Breast epithelium (tissue), 3 donors: ENCODE measurements around the gene GLYATL1.

Experiments used
- CTCF ChIP-seq, 3 donors: fragments of 450-650 bp; IDR thresholded peaks; one replicate each; pipeline ENCODE4 v1.5.1; 2016 to 2017; ENCODE audit warnings: antibody characterized with exemption in 3 of 3, mild to moderate bottlenecking in 3 of 3, moderate library complexity in 3 of 3
- POLR2A ChIP-seq: fragments of 450-650 bp; IDR thresholded peaks from one replicate; pipeline ENCODE4 v1.6.1; 2016; ENCODE audit warnings: antibody characterized with exemption, mild to moderate bottlenecking, moderate library complexity

- no peak for TF ChIP-seq CTCF (IDR thresholded peaks at IDR 0.05)
- no peak for TF ChIP-seq POLR2A
Observed at GRCh38 chr11:58924230-58924629, 15.1 kb upstream of the GLYATL1 start.
